Gastrocnemius medialis (tissue), 4 donors: Measurements from ENCODE around the gene KDM3A.

Experiments used
- POLR2A ChIP-seq, 2 donors: fragments of 450-650 bp; IDR thresholded peaks; one replicate each; pipeline ENCODE4 v1.6.1; 2017; ENCODE audit warnings: antibody characterized with exemption in 2 of 2, mild to moderate bottlenecking in 2 of 2, moderate library complexity in 2 of 2
- TF ChIP-seq, protein P1 (sequence below), 5 experiments: fragments of 450-650 bp in 3 of 5; fragments of 200-600 bp in 2 of 5; sonication (generic) in 2 of 5; IDR thresholded peaks in 4 of 5; conservative IDR thresholded peaks in 1 of 5; 1 replicate in 4 of 5; 2 replicates in 1 of 5; pipeline ENCODE4 v1.5.1; 2016 to 2019; ENCODE audit warnings: antibody characterized with exemption in 5 of 5, mild to moderate bottlenecking in 3 of 5, moderate library complexity in 3 of 5

DNA sequence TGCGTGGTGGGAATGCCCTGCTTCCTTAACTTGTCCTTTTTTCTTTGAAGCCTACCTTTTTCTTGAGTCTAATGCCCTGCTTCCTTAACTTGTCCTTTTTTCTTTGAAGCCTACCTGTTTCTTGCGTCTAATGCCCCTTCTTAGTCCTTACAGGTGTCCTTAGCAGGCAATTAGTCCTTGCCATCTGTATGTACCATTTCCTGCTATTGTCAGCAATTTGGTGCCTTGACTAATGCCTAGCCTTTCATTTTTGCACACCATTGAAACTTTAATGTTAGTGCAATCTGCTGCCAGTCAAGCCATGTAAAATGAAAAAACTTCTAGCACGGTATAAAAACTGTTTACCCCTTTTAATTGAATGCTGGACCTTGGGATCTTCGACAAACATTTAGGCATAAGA is 4.3 kb downstream of the KDM3A start:
- TF ChIP-seq, protein P1, sequence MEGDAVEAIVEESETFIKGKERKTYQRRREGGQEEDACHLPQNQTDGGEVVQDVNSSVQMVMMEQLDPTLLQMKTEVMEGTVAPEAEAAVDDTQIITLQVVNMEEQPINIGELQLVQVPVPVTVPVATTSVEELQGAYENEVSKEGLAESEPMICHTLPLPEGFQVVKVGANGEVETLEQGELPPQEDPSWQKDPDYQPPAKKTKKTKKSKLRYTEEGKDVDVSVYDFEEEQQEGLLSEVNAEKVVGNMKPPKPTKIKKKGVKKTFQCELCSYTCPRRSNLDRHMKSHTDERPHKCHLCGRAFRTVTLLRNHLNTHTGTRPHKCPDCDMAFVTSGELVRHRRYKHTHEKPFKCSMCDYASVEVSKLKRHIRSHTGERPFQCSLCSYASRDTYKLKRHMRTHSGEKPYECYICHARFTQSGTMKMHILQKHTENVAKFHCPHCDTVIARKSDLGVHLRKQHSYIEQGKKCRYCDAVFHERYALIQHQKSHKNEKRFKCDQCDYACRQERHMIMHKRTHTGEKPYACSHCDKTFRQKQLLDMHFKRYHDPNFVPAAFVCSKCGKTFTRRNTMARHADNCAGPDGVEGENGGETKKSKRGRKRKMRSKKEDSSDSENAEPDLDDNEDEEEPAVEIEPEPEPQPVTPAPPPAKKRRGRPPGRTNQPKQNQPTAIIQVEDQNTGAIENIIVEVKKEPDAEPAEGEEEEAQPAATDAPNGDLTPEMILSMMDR (IDR thresholded peaks at IDR 0.05 in 4 of 5, conservative IDR thresholded peaks at IDR 0.05 in 1 of 5), result no peak
- TF ChIP-seq POLR2A (IDR thresholded peaks at IDR 0.05), result no peak
